Measurements from ENCODE around the gene C9orf152.

GRCh38 chr9:110153431-110153830 lies 54.5 kb downstream of the C9orf152 start:
- TF ChIP-seq CTCF (IDR thresholded peaks at IDR 0.05; ENCODE audit: low read depth, low read length), result no peak
- TF ChIP-seq EZH2phosphoT487 (IDR thresholded peaks at IDR 0.05; ENCODE audit: low read depth), result no peak

Measured in OCI-LY3 (cell line).